ENCODE measurements around the gene TENM4. TPM values are rescaled to one million over a fixed set of nuclear protein-coding genes. Genes with fewer than 3 reads are reported as not detected.

Gene TENM4
- total and polyA plus RNA-seq, 2 donors: 1.5 to 27.8 TPM

GRCh38 chr11:79382301-79383050 is 58.4 kb downstream of the TENM4 start:
- no peak overlapping the region for H3K4me3 ChIP-seq (ENCODE audit: low read depth, low read length)
- WGBS: 63% methylated on average over 6 of the region's 6 CpGs
- no peak for DNase-seq (ENCODE audit: extremely low spot score)
- no peaks in the 10 kb centered on the region for H3K36me3 ChIP-seq (ENCODE audit: insufficient read depth)
- no peak overlapping the region for H3K27ac ChIP-seq (ENCODE audit: low read depth)
- no peaks in the 10 kb centered on the region for H3K4me1 ChIP-seq (ENCODE audit: insufficient read depth)

GRCh38 chr11:79381036-79381435 is 59.8 kb downstream of the TENM4 start:
- Histone ChIP-seq H3K4me1 (ENCODE audit: insufficient read depth) (no peaks in the 10 kb centered on the region), H3K36me3 (ENCODE audit: insufficient read depth) (no peaks in the 10 kb centered on the region), H3K4me3 (ENCODE audit: low read depth, low read length) (no peak overlapping the region), H3K27ac (ENCODE audit: low read depth) (no peak overlapping the region)
- WGBS: 53% methylated on average over 3 of the region's 3 CpGs
- no peak for DNase-seq (ENCODE audit: extremely low spot score)

- no peak overlapping the region for H3K27ac ChIP-seq (ENCODE audit: low read depth)
- no peaks in the 10 kb centered on the region for H3K36me3 ChIP-seq (ENCODE audit: insufficient read depth)
- no peaks in the 10 kb centered on the region for H3K4me1 ChIP-seq (ENCODE audit: insufficient read depth)
- DNase-seq (ENCODE audit: extremely low spot score): no peak
- WGBS: 89% methylated on average over 2 of the region's 2 CpGs
- H3K4me3 ChIP-seq (ENCODE audit: low read depth, low read length): no peak overlapping the region
Measured at GRCh38 chr11:79377406-79377805, 63.4 kb downstream of the TENM4 start.

GRCh38 chr11:79375818-79376550 is 64.8 kb downstream of the TENM4 start:
- H3K27ac ChIP-seq (ENCODE audit: low read depth): no peak overlapping the region
- 67% methylated on average over 3 of the region's 3 CpGs for WGBS
- H3K36me3 ChIP-seq (ENCODE audit: insufficient read depth): no peaks in the 10 kb centered on the region
- DNase-seq (ENCODE audit: extremely low spot score): peak; percentile 29
- no peak overlapping the region for H3K4me3 ChIP-seq (ENCODE audit: low read depth, low read length)
- H3K4me1 ChIP-seq (ENCODE audit: insufficient read depth): no peaks in the 10 kb centered on the region

GRCh38 chr11:79374727-79375126 is 66.1 kb downstream of the TENM4 start:
- no peaks in the 10 kb centered on the region for H3K36me3 ChIP-seq (ENCODE audit: insufficient read depth)
- no peak overlapping the region for H3K27ac ChIP-seq (ENCODE audit: low read depth)
- no peaks in the 10 kb centered on the region for H3K4me1 ChIP-seq (ENCODE audit: insufficient read depth)
- H3K4me3 ChIP-seq (ENCODE audit: low read depth, low read length): no peak overlapping the region
- DNase-seq (ENCODE audit: extremely low spot score): no peak
- WGBS: 69% methylated on average over 7 of the region's 7 CpGs

- Histone ChIP-seq H3K4me3 (ENCODE audit: low read depth, low read length) (no peak overlapping the region), H3K27ac (ENCODE audit: low read depth) (no peak overlapping the region), H3K4me1 (ENCODE audit: insufficient read depth) (no peaks in the 10 kb centered on the region), H3K36me3 (ENCODE audit: insufficient read depth) (no peaks in the 10 kb centered on the region)
- WGBS: 46% methylated on average over 2 of the region's 2 CpGs
- no peak for DNase-seq (ENCODE audit: extremely low spot score)
Measured at GRCh38 chr11:79371724-79372123, 69.1 kb downstream of the TENM4 start.

GRCh38 chr11:79371152-79371551 is 69.7 kb downstream of the TENM4 start:
- 63% methylated on average over 1 of the region's 1 CpG for WGBS
- no peak for DNase-seq (ENCODE audit: extremely low spot score)
- Histone ChIP-seq H3K36me3 (ENCODE audit: insufficient read depth) (no peaks in the 10 kb centered on the region), H3K4me3 (ENCODE audit: low read depth, low read length) (no peak overlapping the region), H3K4me1 (ENCODE audit: insufficient read depth) (no peaks in the 10 kb centered on the region), H3K27ac (ENCODE audit: low read depth) (no peak overlapping the region)

- WGBS: 78% methylated on average over 5 of the region's 5 CpGs
- H3K4me1 ChIP-seq (ENCODE audit: insufficient read depth): no peaks in the 10 kb centered on the region
- H3K27ac ChIP-seq (ENCODE audit: low read depth): no peak overlapping the region
- no peaks in the 10 kb centered on the region for H3K36me3 ChIP-seq (ENCODE audit: insufficient read depth)
- H3K4me3 ChIP-seq (ENCODE audit: low read depth, low read length): no peak overlapping the region
- no peak for DNase-seq (ENCODE audit: extremely low spot score)
Measured at GRCh38 chr11:79369055-79369454, 71.8 kb downstream of the TENM4 start.

GRCh38 chr11:79367844-79368243 is 73.0 kb downstream of the TENM4 start:
- H3K27ac ChIP-seq (ENCODE audit: low read depth): no peak overlapping the region
- WGBS: 84% methylated on average over 4 of the region's 4 CpGs

GRCh38 chr11:79366218-79366617 is 74.6 kb downstream of the TENM4 start:
- H3K36me3 ChIP-seq (ENCODE audit: insufficient read depth): no peaks in the 10 kb centered on the region
- DNase-seq (ENCODE audit: extremely low spot score): no peak
- no peak overlapping the region for H3K27ac ChIP-seq (ENCODE audit: low read depth)
- 95% methylated on average over 2 of the region's 2 CpGs for WGBS
- H3K4me3 ChIP-seq (ENCODE audit: low read depth, low read length): no peak overlapping the region
- no peaks in the 10 kb centered on the region for H3K4me1 ChIP-seq (ENCODE audit: insufficient read depth)

More at GRCh38 chr11:79367844-79368243, 73.0 kb downstream of the TENM4 start:
- no peak for DNase-seq (ENCODE audit: extremely low spot score)
- H3K36me3 ChIP-seq (ENCODE audit: insufficient read depth): no peaks in the 10 kb centered on the region
- H3K4me1 ChIP-seq (ENCODE audit: insufficient read depth): no peaks in the 10 kb centered on the region
- H3K4me3 ChIP-seq (ENCODE audit: low read depth, low read length): no peak overlapping the region

GRCh38 chr11:79363861-79364378 is 76.9 kb downstream of the TENM4 start:
- Histone ChIP-seq H3K27ac (ENCODE audit: low read depth) (no peak overlapping the region), H3K4me3 (ENCODE audit: low read depth, low read length) (no peak overlapping the region), H3K4me1 (ENCODE audit: insufficient read depth) (no peaks in the 10 kb centered on the region), H3K36me3 (ENCODE audit: insufficient read depth) (no peaks in the 10 kb centered on the region)
- no peak for DNase-seq (ENCODE audit: extremely low spot score)
- WGBS: 93% methylated on average over 5 of the region's 5 CpGs

- Histone ChIP-seq H3K27ac (ENCODE audit: low read depth) (no peak overlapping the region), H3K4me1 (ENCODE audit: insufficient read depth) (no peaks in the 10 kb centered on the region), H3K36me3 (ENCODE audit: insufficient read depth) (no peaks in the 10 kb centered on the region), H3K4me3 (ENCODE audit: low read depth, low read length) (no peak overlapping the region)
- WGBS: 91% methylated on average over 4 of the region's 4 CpGs
- DNase-seq (ENCODE audit: extremely low spot score): no peak
Measured at GRCh38 chr11:79363256-79363655, 77.6 kb downstream of the TENM4 start.

- WGBS: 96% methylated on average over 4 of the region's 4 CpGs
- DNase-seq (ENCODE audit: extremely low spot score): no peak
Measured at GRCh38 chr11:79362821-79363220, 78.0 kb downstream of the TENM4 start.

GRCh38 chr11:79362206-79362757 is 78.5 kb downstream of the TENM4 start:
- no peak for DNase-seq (ENCODE audit: extremely low spot score)
- H3K36me3 ChIP-seq (ENCODE audit: insufficient read depth): no peaks in the 10 kb centered on the region
- H3K27ac ChIP-seq (ENCODE audit: low read depth): no peak overlapping the region
- WGBS: 88% methylated on average over 4 of the region's 4 CpGs
- no peaks in the 10 kb centered on the region for H3K4me1 ChIP-seq (ENCODE audit: insufficient read depth)
- H3K4me3 ChIP-seq (ENCODE audit: low read depth, low read length): no peak overlapping the region

More at GRCh38 chr11:79362821-79363220, 78.0 kb downstream of the TENM4 start:
- Histone ChIP-seq H3K4me1 (ENCODE audit: insufficient read depth) (no peaks in the 10 kb centered on the region), H3K27ac (ENCODE audit: low read depth) (no peak overlapping the region), H3K4me3 (ENCODE audit: low read depth, low read length) (no peak overlapping the region), H3K36me3 (ENCODE audit: insufficient read depth) (no peaks in the 10 kb centered on the region)

All from urinary bladder (tissue), 4 donors.